Measurements from ENCODE around the gene WDR45B.

GRCh38 chr17:82608816-82609215 is 39.4 kb downstream of the WDR45B start:
- TF ChIP-seq, protein P1, sequence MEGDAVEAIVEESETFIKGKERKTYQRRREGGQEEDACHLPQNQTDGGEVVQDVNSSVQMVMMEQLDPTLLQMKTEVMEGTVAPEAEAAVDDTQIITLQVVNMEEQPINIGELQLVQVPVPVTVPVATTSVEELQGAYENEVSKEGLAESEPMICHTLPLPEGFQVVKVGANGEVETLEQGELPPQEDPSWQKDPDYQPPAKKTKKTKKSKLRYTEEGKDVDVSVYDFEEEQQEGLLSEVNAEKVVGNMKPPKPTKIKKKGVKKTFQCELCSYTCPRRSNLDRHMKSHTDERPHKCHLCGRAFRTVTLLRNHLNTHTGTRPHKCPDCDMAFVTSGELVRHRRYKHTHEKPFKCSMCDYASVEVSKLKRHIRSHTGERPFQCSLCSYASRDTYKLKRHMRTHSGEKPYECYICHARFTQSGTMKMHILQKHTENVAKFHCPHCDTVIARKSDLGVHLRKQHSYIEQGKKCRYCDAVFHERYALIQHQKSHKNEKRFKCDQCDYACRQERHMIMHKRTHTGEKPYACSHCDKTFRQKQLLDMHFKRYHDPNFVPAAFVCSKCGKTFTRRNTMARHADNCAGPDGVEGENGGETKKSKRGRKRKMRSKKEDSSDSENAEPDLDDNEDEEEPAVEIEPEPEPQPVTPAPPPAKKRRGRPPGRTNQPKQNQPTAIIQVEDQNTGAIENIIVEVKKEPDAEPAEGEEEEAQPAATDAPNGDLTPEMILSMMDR (IDR thresholded peaks at IDR 0.05) = no peak
- no peak for TF ChIP-seq POLR2A (IDR thresholded peaks at IDR 0.05)
